Measurements from ENCODE around the gene SIT1. TPM values are rescaled to one million over a fixed set of nuclear protein-coding genes. Genes with fewer than 3 reads are reported as not detected.
"Not testable (repeated sequence)": the region's sequence is repeated elsewhere in the genome, so short reads cannot be mapped to it uniquely, and the experiment has no call there.

SIT1 gene
- total RNA-seq, 1 donor, result not detected

- peak overlapping the region; percentile 67 for H3K4me3 ChIP-seq (ENCODE audit: low read depth, low read length)
- DNase-seq (ENCODE audit: low read depth), result peak; percentile 88
- peak; percentile 90 for TF ChIP-seq CTCF (IDR thresholded peaks at IDR 0.05; ENCODE audit: insufficient read depth, low read depth, low read length)
These were observed 4.0 kb downstream of the SIT1 start for GRCh38 chr9:35646533-35647265.

GRCh38 chr9:35646153-35646532 lies 4.6 kb downstream of the SIT1 start:
- DNase-seq (ENCODE audit: low read depth), result peak; percentile 26
- no peak for TF ChIP-seq CTCF (IDR thresholded peaks at IDR 0.05; ENCODE audit: insufficient read depth, low read depth, low read length)
- H3K4me3 ChIP-seq (ENCODE audit: low read depth, low read length), result peak overlapping the region; percentile 67

GRCh38 chr9:35645736-35646135 lies 5.0 kb downstream of the SIT1 start:
- not testable (repeated sequence) for DNase-seq (ENCODE audit: low read depth)
- H3K4me3 ChIP-seq (ENCODE audit: low read depth, low read length), result peak overlapping the region; percentile 67

GRCh38 chr9:35643046-35643445 lies 7.7 kb downstream of the SIT1 start:
- no peak for DNase-seq (ENCODE audit: low read depth)
- TF ChIP-seq CTCF (IDR thresholded peaks at IDR 0.05; ENCODE audit: insufficient read depth, low read depth, low read length), result no peak
- H3K4me3 ChIP-seq (ENCODE audit: low read depth, low read length), result no peak overlapping the region

- not testable (repeated sequence) for H3K4me3 ChIP-seq (ENCODE audit: low read depth, low read length); DNase-seq (ENCODE audit: low read depth)
These were observed 9.3 kb downstream of the SIT1 start for GRCh38 chr9:35641478-35641877.

GRCh38 chr9:35640431-35640830 lies 10.3 kb downstream of the SIT1 start:
- DNase-seq (ENCODE audit: low read depth); H3K4me3 ChIP-seq (ENCODE audit: low read depth, low read length): not testable (repeated sequence)

- no peak for DNase-seq (ENCODE audit: low read depth)
- TF ChIP-seq CTCF (IDR thresholded peaks at IDR 0.05; ENCODE audit: insufficient read depth, low read depth, low read length), result no peak
- no peak overlapping the region for H3K4me3 ChIP-seq (ENCODE audit: low read depth, low read length)
These were observed 11.1 kb downstream of the SIT1 start for GRCh38 chr9:35639631-35640030.

- DNase-seq (ENCODE audit: low read depth), result not testable (repeated sequence)
These were observed 11.5 kb downstream of the SIT1 start for GRCh38 chr9:35639225-35639624.

GRCh38 chr9:35638751-35639150 lies 12.0 kb downstream of the SIT1 start:
- DNase-seq (ENCODE audit: low read depth); H3K4me3 ChIP-seq (ENCODE audit: low read depth, low read length): not testable (repeated sequence)

More at GRCh38 chr9:35639225-35639624, 11.5 kb downstream of the SIT1 start:
- not testable (repeated sequence) for H3K4me3 ChIP-seq (ENCODE audit: low read depth, low read length)

GRCh38 chr9:35637427-35637955 lies 13.2 kb downstream of the SIT1 start:
- H3K4me3 ChIP-seq (ENCODE audit: low read depth, low read length); DNase-seq (ENCODE audit: low read depth): not testable (repeated sequence)

GRCh38 chr9:35636877-35637246 lies 13.9 kb downstream of the SIT1 start:
- H3K4me3 ChIP-seq (ENCODE audit: low read depth, low read length); DNase-seq (ENCODE audit: low read depth): not testable (repeated sequence)

Data from fibroblast of villous mesenchyme (primary cell).